ENCODE results near the gene SGTA.

Gene SGTA

GRCh38 chr19:2811221-2811722 lies 28.2 kb upstream of the SGTA start:
- Histone ChIP-seq H3K9me2 (replicated peaks; ENCODE audit: insufficient read depth, low read length) (no peaks in the 10 kb centered on the region), H3K9me3 (ENCODE audit: insufficient read depth, low read length) (no peaks in the 10 kb centered on the region), H3K79me2 (ENCODE audit: insufficient read depth, low read length) (no peaks in the 10 kb centered on the region), H3K27ac (ENCODE audit: low read depth, low read length) (no peak overlapping the region), H3K4me3 (ENCODE audit: insufficient read depth, low read length, poor library complexity, severe bottlenecking) (no peak overlapping the region), H3K36me3 (ENCODE audit: low read length) (no peaks in the 10 kb centered on the region), H3F3A (ENCODE audit: insufficient read depth) (no peaks in the 10 kb centered on the region), H4K20me1 (ENCODE audit: low read depth, low read length) (no peaks in the 10 kb centered on the region), H3K4me2 (ENCODE audit: low read depth, low read length, poor library complexity, severe bottlenecking) (no peak overlapping the region), H3K27me3 (ENCODE audit: low read length) (no peaks in the 10 kb centered on the region), H3K9ac (ENCODE audit: low read length) (no peak overlapping the region), H2AFZ (ENCODE audit: low read depth, low read length, severe bottlenecking) (no peak overlapping the region)
- no peak for TF ChIP-seq EZH2phosphoT487 (conservative IDR thresholded peaks at IDR 0.05; ENCODE audit: low read length)
- TF ChIP-seq, protein P1, sequence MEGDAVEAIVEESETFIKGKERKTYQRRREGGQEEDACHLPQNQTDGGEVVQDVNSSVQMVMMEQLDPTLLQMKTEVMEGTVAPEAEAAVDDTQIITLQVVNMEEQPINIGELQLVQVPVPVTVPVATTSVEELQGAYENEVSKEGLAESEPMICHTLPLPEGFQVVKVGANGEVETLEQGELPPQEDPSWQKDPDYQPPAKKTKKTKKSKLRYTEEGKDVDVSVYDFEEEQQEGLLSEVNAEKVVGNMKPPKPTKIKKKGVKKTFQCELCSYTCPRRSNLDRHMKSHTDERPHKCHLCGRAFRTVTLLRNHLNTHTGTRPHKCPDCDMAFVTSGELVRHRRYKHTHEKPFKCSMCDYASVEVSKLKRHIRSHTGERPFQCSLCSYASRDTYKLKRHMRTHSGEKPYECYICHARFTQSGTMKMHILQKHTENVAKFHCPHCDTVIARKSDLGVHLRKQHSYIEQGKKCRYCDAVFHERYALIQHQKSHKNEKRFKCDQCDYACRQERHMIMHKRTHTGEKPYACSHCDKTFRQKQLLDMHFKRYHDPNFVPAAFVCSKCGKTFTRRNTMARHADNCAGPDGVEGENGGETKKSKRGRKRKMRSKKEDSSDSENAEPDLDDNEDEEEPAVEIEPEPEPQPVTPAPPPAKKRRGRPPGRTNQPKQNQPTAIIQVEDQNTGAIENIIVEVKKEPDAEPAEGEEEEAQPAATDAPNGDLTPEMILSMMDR (IDR thresholded peaks at IDR 0.05; ENCODE audit: insufficient read depth, low read length, poor library complexity, severe bottlenecking), result no peak

GRCh38 chr19:2810141-2811091 lies 27.3 kb upstream of the SGTA start:
- Histone ChIP-seq H3K27ac (ENCODE audit: low read depth, low read length) (no peak overlapping the region), H3K4me2 (ENCODE audit: low read depth, low read length, poor library complexity, severe bottlenecking) (no peak overlapping the region), H3K9me2 (replicated peaks; ENCODE audit: insufficient read depth, low read length) (no peaks in the 10 kb centered on the region), H3K27me3 (ENCODE audit: low read length) (no peaks in the 10 kb centered on the region), H3K4me3 (ENCODE audit: insufficient read depth, low read length, poor library complexity, severe bottlenecking) (no peak overlapping the region), H3K9me3 (ENCODE audit: insufficient read depth, low read length) (no peaks in the 10 kb centered on the region), H2AFZ (ENCODE audit: low read depth, low read length, severe bottlenecking) (no peak overlapping the region), H4K20me1 (ENCODE audit: low read depth, low read length) (no peaks in the 10 kb centered on the region), H3K9ac (ENCODE audit: low read length) (no peak overlapping the region), H3K36me3 (ENCODE audit: low read length) (no peaks in the 10 kb centered on the region), H3K79me2 (ENCODE audit: insufficient read depth, low read length) (no peaks in the 10 kb centered on the region), H3F3A (ENCODE audit: insufficient read depth) (no peaks in the 10 kb centered on the region)
- no peak for TF ChIP-seq EZH2phosphoT487 (conservative IDR thresholded peaks at IDR 0.05; ENCODE audit: low read length)
- TF ChIP-seq, protein P1 (IDR thresholded peaks at IDR 0.05; ENCODE audit: insufficient read depth, low read length, poor library complexity, severe bottlenecking), result no peak

DNA sequence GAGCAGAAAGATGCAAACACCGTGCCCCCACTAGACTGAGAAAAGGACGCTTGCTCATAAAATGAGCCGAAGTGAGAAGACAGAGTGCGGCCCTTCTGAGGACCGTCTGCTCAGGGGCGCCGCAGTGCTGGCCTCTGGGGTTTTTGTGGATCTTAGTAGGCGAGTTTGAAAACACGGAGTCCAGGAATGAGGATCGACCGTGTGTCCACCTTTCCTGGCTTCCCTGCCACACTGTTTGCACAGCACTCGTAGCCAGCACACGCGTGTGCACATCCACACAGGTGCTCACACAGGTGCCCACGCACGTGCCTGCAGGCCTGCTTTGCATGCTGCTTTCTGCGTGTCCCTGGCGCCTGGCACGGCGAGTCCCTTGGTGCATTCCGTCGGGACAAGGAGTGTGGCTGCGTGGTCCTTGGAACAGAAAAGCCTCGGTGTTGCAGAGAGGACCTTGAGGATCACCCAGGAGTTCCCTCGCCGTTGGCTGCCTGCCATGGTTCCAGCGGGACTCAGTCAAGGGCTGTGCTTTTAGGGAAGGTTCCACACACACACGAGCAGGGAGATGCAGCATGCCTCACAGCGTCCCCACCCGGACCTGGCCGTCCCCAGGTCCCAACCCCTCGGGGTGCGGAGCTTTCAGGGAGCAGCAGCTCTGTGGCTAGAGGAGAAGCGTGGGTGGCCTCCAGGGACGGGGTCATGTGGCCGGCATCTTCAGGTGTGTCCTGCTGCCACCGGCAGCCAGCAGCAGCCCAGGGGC lies 26.5 kb upstream of the SGTA start:
- Histone ChIP-seq H3K36me3 (ENCODE audit: low read length) (no peaks in the 10 kb centered on the region), H3F3A (ENCODE audit: insufficient read depth) (no peaks in the 10 kb centered on the region), H3K27me3 (ENCODE audit: low read length) (no peaks in the 10 kb centered on the region)

More for the DNA sequence above, 26.5 kb upstream of the SGTA start:
- TF ChIP-seq, protein P1 (IDR thresholded peaks at IDR 0.05; ENCODE audit: insufficient read depth, low read length, poor library complexity, severe bottlenecking), result no peak
- no peak for TF ChIP-seq EZH2phosphoT487 (conservative IDR thresholded peaks at IDR 0.05; ENCODE audit: low read length)
- Histone ChIP-seq H3K79me2 (ENCODE audit: insufficient read depth, low read length) (no peaks in the 10 kb centered on the region), H3K9me3 (ENCODE audit: insufficient read depth, low read length) (no peaks in the 10 kb centered on the region), H3K9me2 (replicated peaks; ENCODE audit: insufficient read depth, low read length) (no peaks in the 10 kb centered on the region), H2AFZ (ENCODE audit: low read depth, low read length, severe bottlenecking) (no peak overlapping the region), H3K27ac (ENCODE audit: low read depth, low read length) (no peak overlapping the region), H3K4me3 (ENCODE audit: insufficient read depth, low read length, poor library complexity, severe bottlenecking) (no peak overlapping the region), H4K20me1 (ENCODE audit: low read depth, low read length) (no peaks in the 10 kb centered on the region), H3K9ac (ENCODE audit: low read length) (no peak overlapping the region), H3K4me2 (ENCODE audit: low read depth, low read length, poor library complexity, severe bottlenecking) (no peak overlapping the region)

Data from SU-DHL-6 (cell line).